Measurements from ENCODE around the gene CAPS2. TPM values are rescaled to one million over a fixed set of nuclear protein-coding genes. Genes with fewer than 3 reads are reported as not detected.

CAPS2 gene
- total RNA-seq, 4 donors from 2014 or later = 2.6 to 19.4 (median 8.4) TPM

- WGBS = 88% methylated on average over 2 of the region's 2 CpGs
Observed at GRCh38 chr12:75308279-75308678, 21.8 kb downstream of the CAPS2 start.

GRCh38 chr12:75305412-75306332, 24.5 kb downstream of the CAPS2 start:
- no peaks in the 10 kb centered on the region for H3K27me3 ChIP-seq
- no peaks in the 10 kb centered on the region for H3K36me3 ChIP-seq
- no peak for TF ChIP-seq POLR2AphosphoS5 (IDR thresholded peaks at IDR 0.05)
- H3K4me1 ChIP-seq = no peaks in the 10 kb centered on the region
- H3K27ac ChIP-seq = no peak overlapping the region
- H3K9me3 ChIP-seq = no peaks in the 10 kb centered on the region
- 95% methylated on average over 38 of the region's 56 CpGs for WGBS
- peak in 1 of 2 donors; percentile 77 for DNase-seq (ENCODE audit: low spot score in 2 of 2)
- H3K4me3 ChIP-seq = no peak overlapping the region

More at GRCh38 chr12:75308279-75308678, 21.8 kb downstream of the CAPS2 start:
- Histone ChIP-seq H3K36me3 (no peaks in the 10 kb centered on the region), H3K4me1 (no peaks in the 10 kb centered on the region), H3K4me3 (no peak overlapping the region), H3K27me3 (no peaks in the 10 kb centered on the region), H3K27ac (no peak overlapping the region), H3K9me3 (no peaks in the 10 kb centered on the region)
- no peak for TF ChIP-seq CTCF (IDR thresholded peaks at IDR 0.05)
- TF ChIP-seq POLR2AphosphoS5 (IDR thresholded peaks at IDR 0.05) = no peak
- no peak for TF ChIP-seq EP300 (IDR thresholded peaks at IDR 0.05)
- TF ChIP-seq POLR2A (IDR thresholded peaks at IDR 0.05) = no peak
- DNase-seq (ENCODE audit: low spot score in 2 of 2) = no peak

- H3K4me1 ChIP-seq = no peaks in the 10 kb centered on the region
- no peak overlapping the region for H3K27ac ChIP-seq
- H3K36me3 ChIP-seq = no peaks in the 10 kb centered on the region
- H3K9me3 ChIP-seq = no peaks in the 10 kb centered on the region
- no peaks in the 10 kb centered on the region for H3K27me3 ChIP-seq
- DNase-seq (ENCODE audit: low spot score in 2 of 2) = no peak
- TF ChIP-seq EP300 (IDR thresholded peaks at IDR 0.05) (no peak), POLR2A (IDR thresholded peaks at IDR 0.05) (no peak), CTCF (IDR thresholded peaks at IDR 0.05) (no peak), POLR2AphosphoS5 (IDR thresholded peaks at IDR 0.05) (no peak)
- H3K4me3 ChIP-seq = no peak overlapping the region
Observed at GRCh38 chr12:75302781-75303180, 27.3 kb downstream of the CAPS2 start.

- H3K36me3 ChIP-seq = no peaks in the 10 kb centered on the region
- no peaks in the 10 kb centered on the region for H3K9me3 ChIP-seq
- H3K4me3 ChIP-seq = no peak overlapping the region
- 95% methylated on average over 2 of the region's 2 CpGs for WGBS
- H3K27ac ChIP-seq = no peak overlapping the region
- H3K4me1 ChIP-seq = no peaks in the 10 kb centered on the region
- no peaks in the 10 kb centered on the region for H3K27me3 ChIP-seq
- no peak for DNase-seq (ENCODE audit: low spot score in 2 of 2)
- TF ChIP-seq CTCF (IDR thresholded peaks at IDR 0.05) (no peak), EP300 (IDR thresholded peaks at IDR 0.05) (no peak), POLR2A (IDR thresholded peaks at IDR 0.05) (no peak), POLR2AphosphoS5 (IDR thresholded peaks at IDR 0.05) (no peak)
Observed at GRCh38 chr12:75302225-75302624, 27.9 kb downstream of the CAPS2 start.

GRCh38 chr12:75294797-75295196, 35.3 kb downstream of the CAPS2 start:
- 73% methylated on average over 3 of the region's 3 CpGs for WGBS

More at GRCh38 chr12:75294797-75295196, 35.3 kb downstream of the CAPS2 start:
- Histone ChIP-seq H3K9me3 (no peaks in the 10 kb centered on the region), H3K27me3 (no peaks in the 10 kb centered on the region), H3K36me3 (no peaks in the 10 kb centered on the region), H3K4me3 (no peak overlapping the region), H3K27ac (no peak overlapping the region), H3K4me1 (no peaks in the 10 kb centered on the region)
- no peak for TF ChIP-seq POLR2A (IDR thresholded peaks at IDR 0.05)
- TF ChIP-seq POLR2AphosphoS5 (IDR thresholded peaks at IDR 0.05) = no peak
- TF ChIP-seq EP300 (IDR thresholded peaks at IDR 0.05) = no peak
- no peak for TF ChIP-seq CTCF (IDR thresholded peaks at IDR 0.05)
- DNase-seq (ENCODE audit: low spot score in 2 of 2) = no peak

Data from suprapubic skin (tissue), 4 donors.